GM12864 (cell line): ENCODE data around the gene NDUFAF3.

Experiments
- DNase-seq: peaks from one replicate; pipeline ENCODE4 v3.0.0-alpha.2; 2011; ENCODE audit warnings: low read depth
- H3K4me3 ChIP-seq: 2 replicates; pipeline ENCODE4 v1.5.1; 2011; ENCODE audit warnings: mild to moderate bottlenecking, low read depth, low read length, control low read depth
- TF ChIP-seq, protein P1 (sequence below): IDR thresholded peaks from 2 replicates; pipeline ENCODE4 v1.5.1; 2011; ENCODE audit warnings: low read depth, mild to moderate bottlenecking, moderate library complexity, low read length, control low read depth, inconsistent platforms; ENCODE audit errors: missing control alignments

The NDUFAF3 gene, protein sequence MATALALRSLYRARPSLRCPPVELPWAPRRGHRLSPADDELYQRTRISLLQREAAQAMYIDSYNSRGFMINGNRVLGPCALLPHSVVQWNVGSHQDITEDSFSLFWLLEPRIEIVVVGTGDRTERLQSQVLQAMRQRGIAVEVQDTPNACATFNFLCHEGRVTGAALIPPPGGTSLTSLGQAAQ

DNA sequence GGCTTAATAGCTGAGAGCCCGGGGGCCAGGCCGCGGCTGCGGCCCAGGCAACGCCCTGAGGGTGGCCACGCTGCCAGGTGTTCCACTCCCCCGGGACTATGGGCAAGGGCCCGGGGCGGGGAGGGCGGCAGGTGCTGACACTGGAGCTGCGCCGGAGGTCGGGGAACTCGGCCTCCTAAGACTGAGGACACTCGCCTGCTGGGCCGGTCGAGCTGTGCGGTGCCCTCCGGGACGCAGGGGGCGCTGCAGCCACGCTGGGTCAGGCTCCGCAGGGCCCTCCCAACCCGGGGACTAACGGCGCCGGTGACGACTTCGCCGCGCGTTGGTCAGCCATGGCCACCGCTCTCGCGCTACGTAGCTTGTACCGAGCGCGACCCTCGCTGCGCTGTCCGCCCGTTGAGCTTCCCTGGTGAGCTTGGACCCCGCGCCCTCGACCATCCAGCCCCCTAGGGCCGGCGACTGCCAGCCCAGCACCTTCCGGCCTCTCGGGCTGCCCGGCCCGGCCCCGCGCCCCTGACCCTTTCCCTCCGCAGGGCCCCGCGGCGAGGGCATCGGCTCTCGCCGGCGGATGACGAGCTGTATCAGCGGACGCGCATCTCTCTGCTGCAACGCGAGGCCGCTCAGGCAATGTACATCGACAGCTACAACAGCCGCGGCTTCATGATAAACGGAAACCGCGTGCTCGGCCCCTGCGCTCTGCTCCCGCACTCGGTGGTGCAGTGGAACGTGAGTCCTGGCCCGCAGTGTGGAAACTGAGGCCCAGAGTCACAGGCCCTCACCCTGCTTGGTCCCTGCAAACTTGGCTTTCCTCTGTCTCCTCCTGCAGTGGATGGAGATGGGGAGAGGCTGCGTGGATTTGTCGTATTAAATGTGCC is at the start of gene NDUFAF3:
Gene NDUFAF3 (plus strand): TSS at position 309 of the 875 bp plus-strand sequence. CDS start 24 bp downstream, at position 333.
- TF ChIP-seq, protein P1, sequence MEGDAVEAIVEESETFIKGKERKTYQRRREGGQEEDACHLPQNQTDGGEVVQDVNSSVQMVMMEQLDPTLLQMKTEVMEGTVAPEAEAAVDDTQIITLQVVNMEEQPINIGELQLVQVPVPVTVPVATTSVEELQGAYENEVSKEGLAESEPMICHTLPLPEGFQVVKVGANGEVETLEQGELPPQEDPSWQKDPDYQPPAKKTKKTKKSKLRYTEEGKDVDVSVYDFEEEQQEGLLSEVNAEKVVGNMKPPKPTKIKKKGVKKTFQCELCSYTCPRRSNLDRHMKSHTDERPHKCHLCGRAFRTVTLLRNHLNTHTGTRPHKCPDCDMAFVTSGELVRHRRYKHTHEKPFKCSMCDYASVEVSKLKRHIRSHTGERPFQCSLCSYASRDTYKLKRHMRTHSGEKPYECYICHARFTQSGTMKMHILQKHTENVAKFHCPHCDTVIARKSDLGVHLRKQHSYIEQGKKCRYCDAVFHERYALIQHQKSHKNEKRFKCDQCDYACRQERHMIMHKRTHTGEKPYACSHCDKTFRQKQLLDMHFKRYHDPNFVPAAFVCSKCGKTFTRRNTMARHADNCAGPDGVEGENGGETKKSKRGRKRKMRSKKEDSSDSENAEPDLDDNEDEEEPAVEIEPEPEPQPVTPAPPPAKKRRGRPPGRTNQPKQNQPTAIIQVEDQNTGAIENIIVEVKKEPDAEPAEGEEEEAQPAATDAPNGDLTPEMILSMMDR: peak; percentile 93
- peak; percentile 83 for DNase-seq
- peak within 1 kb of the TSS; percentile 79 for H3K4me3 ChIP-seq

DNA sequence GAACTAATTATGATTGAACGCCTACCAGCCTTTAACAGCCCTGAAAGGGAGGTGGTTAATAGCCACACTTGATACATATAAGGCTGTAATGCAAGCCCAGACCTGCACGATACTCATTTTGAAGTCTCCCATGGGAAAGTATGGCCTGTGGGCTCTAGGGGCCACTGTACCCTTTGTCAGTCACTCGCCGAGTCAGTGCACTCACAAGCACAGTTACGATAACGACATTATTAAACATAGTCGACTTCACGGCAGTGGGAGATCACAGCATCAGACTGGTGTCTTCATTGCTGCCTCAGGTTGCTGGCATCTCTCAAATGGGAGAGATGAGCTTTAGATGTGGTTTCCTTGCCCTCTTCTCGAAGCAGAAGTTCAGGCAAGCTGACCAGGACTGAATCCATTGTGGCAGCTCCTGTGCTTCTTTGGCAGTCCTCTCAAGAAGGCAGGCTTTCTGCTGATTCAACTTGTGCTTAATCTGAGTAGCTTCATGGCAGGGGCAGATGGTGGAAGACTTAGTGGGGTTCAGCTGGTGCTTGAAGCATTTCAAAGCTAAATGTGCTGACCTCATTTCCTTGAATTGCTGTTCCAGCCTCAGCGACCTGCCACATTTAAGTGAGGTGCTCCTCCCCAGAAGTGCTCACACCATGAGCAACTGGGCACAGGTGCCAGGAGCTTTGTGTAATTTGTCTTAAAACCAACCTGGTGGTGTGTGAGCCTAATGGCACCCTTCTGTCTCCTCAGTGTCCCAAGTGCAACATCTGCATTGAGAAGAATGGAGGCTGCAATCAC is 47.7 kb upstream of the NDUFAF3 start:
- TF ChIP-seq, protein P1: no peak
- DNase-seq: no peak
- no peak overlapping the region for H3K4me3 ChIP-seq

DNA sequence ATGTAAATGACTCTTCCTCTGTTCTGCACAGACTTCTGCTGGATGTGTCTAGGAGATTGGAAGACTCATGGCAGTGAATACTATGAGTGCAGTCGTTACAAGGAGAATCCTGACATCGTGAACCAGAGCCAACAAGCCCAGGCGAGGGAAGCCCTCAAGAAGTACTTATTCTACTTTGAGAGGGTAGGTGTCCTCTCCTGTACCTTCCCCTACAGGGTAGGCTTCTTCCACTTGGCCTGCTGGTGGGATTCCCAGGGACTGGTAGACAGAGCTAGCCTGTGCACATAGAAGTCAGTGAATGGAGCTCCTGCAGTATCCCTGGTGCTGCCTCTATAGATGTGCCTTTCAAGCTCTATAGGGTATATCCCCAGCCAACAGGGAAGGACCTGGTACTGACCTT is 42.5 kb upstream of the NDUFAF3 start:
- TF ChIP-seq, protein P1: no peak
- H3K4me3 ChIP-seq: no peak overlapping the region
- no peak for DNase-seq

DNA sequence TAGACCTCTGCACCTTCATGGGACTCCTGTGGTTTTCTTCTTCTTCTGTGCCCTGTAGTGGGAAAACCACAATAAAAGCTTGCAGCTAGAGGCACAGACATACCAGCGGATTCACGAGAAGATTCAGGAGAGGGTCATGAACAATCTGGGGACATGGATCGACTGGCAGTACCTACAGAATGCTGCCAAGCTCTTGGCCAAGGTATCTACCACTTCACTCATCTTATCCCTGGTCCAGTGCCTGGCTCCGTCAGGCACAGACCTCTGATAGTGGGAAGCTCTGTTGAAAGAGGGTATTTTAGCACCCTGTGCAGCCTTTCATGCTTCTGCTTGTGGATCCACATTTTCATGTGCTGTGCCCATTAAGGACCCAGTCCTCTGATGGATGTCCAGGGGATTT is 41.6 kb upstream of the NDUFAF3 start:
- no peak for DNase-seq
- H3K4me3 ChIP-seq: no peak overlapping the region
- TF ChIP-seq, protein P1: no peak

DNA sequence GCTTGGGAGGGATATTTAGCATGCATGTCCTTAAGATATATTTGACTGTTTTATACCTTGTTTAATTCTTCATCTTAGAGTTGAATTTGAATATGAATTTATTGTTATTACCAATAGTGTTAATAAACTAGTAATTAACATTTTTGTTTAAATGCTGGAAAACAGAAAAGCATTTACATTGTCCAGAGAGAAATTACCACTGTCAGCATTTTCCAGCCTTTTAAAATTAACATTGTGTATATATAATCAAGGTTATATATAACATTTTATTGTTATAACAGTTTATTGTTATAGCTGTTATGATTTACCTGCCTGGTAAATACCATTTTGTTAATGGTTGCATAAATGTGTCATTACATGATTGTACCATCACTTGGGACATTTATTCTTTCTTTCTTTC is 39.9 kb upstream of the NDUFAF3 start:
- TF ChIP-seq, protein P1: no peak
- DNase-seq: no peak
- no peak overlapping the region for H3K4me3 ChIP-seq

DNA sequence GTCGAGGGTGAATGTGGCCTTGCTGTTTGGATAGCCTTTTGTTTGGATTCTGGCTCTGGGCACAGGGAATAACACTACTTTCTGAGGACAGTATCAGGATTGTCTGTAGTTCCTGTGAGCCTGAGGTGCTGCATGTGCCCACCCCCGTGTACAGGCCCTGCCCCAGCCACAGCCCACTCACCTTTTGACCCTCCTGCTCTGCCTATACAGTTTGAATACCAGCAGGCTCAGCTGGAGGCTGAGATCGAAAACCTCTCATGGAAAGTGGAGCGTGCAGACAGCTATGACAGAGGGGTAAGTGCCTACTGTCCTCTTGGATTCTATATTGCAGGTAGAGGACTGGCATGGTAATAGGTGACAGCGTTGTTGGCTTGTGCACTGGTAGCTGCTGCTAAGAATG is 39.2 kb upstream of the NDUFAF3 start:
- no peak for DNase-seq
- TF ChIP-seq, protein P1: no peak
- H3K4me3 ChIP-seq: no peak overlapping the region
